NCI-H345 treated with DMSO at 0.1 percent for 48 hours (cell line): ENCODE results near the gene CLNS1A.
"Not testable (repeated sequence)": the region's sequence is repeated elsewhere in the genome, so short reads cannot be mapped to it uniquely, and the experiment has no call there.

ENCODE experiments used
- DNase-seq: peaks from one replicate; lab custom pipeline; 2025; ENCODE audit not compliant: unreplicated experiment; lab: John Stamatoyannopoulos, UW

Gene CLNS1A, protein sequence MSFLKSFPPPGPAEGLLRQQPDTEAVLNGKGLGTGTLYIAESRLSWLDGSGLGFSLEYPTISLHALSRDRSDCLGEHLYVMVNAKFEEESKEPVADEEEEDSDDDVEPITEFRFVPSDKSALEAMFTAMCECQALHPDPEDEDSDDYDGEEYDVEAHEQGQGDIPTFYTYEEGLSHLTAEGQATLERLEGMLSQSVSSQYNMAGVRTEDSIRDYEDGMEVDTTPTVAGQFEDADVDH

DNA sequence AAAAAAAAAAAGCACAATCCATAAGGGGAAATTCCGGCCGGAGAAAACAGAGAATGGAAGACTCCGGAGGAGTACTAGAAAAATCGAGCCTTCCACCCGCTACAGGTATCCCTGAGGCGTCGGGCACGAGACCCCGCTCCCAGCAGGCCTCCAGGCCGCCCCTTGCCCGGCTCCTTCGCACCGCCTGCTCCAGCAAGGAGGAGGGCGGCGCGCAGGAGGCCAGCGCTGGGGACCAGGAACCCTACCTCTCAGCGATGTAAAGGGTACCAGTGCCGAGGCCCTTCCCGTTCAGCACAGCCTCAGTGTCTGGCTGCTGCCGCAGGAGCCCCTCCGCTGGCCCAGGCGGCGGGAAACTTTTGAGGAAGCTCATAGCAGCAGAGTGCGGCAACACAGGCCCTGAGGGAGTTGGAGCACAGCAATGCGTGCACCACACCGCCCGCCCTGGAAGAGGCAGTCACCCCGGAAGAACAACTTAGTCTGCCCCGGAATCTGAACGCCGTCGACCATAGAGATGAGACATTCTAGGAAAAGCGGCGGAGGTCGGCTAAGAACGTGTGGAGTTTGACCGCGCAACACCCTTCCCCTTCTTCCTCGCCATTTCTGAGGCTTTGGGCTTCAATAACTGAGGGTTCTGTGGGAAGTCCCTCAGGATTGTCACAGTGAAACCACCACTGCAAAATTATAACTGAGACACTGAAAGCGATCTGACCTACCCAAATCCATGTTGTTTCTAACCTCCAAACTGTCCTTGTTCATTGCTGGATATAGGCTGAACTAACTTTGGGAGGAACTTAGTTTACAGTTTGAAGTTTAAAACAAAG lies at the start of gene CLNS1A:
TSS of gene CLNS1A (minus strand) at position 450 of the 821 bp plus-strand sequence. CDS start at position 370, 80 bp downstream.
- DNase-seq: peak; percentile 75

DNA sequence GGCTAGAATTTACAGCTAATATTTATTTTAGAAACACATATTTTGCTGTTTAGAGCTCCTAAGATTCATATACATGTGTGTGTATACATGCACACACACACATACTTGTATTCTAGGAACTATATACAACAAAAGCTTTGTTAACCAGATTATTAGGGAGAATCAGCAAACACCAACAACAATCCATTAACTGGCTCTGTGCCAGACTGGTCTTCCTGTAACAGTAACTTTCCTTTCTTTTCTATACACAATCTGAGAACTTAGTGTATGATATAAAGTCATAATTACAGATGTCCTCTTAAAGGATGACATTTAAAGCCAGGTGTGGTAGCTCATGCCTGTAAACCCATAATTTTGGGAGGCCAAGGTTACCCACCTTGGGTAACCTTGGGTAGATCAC lies 49.5 kb upstream of the CLNS1A start:
- DNase-seq: no peak

DNA sequence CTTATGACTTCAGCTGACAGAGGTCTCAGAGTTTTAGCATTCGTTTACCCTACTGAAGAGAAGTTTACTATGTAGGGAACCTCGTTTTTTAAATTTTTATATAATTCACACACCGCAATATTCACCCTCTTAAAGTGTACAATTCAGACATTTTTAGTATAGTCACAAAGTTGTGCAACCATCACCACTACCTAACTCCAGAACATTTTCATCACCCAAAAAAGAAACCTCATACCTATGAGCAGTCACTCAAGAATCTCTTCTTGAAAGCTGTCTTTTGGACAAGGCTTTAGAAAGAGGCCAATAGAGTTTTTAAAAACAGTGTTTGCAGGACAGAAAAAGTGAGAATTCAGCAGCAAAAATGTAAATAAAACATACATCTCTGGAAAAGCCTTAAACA lies 39.5 kb upstream of the CLNS1A start:
- DNase-seq: no peak

DNA sequence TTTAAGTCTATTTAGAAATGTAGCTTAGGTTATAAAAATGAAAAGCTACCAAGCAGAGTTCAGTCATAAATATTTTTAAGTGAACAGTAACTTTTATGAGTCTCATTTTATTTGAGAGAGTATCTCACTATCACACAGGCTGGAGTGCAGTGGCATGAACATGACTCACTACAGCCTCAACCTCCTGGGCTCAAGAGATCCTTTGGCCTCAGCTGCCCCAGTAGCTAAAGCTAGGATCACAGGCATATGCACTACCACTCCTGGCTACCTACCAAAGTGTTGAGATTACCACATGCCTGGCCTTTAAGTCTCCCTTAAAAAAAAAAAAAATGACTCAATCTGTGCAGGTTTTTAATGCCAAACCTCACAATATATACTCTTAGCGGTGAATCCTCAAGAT lies 34.7 kb upstream of the CLNS1A start:
- DNase-seq: no peak

DNA sequence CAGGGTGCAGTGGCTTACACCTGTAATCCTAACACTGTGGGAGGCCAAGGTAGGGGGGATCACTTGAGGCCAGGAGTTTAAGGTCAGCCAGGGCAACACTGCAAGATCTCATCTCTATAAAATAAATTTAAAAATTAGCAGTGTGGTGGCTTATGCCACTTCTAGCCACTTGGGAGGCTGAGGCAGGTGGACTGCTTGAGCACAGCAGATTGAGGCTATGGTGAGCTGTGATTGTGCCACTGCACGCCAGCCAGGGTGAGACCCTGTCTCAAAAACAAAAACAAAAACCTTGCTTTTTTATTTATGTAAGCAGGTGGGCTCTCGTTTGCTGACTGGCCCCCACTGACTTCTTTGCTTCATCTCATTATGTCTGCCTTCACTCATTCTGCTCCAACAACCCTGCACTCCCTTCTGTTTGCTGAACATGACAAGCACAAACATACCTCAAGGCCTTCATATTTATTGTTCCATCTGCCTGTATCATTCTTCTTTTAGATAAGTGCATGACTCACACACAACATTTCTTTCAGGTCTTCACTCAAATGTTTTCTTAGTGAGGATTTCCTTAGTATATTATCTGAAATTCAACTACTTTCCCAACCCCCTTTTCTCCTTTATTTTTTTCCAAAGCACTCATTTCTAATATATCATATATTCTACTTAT lies 32.4 kb upstream of the CLNS1A start:
- no peak for DNase-seq

DNA sequence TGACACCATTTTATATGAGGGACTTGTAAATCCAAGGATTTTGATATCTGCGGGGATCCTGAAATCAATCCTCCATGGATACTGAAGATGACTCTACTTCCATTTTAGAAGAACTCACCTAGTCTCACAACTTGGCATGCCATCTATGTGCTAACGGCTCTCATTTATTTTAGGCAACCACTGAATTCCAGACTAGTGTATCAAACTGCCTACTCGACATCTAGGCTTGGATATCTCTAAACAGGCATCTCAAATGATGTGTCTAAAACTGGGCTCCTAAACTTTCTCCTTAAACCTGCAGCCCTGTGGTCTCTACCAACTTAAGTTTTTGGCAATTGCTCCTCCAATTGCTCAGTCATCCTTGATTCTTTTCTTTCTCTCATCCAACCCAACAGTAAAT lies 31.2 kb upstream of the CLNS1A start:
- no peak for DNase-seq

DNA sequence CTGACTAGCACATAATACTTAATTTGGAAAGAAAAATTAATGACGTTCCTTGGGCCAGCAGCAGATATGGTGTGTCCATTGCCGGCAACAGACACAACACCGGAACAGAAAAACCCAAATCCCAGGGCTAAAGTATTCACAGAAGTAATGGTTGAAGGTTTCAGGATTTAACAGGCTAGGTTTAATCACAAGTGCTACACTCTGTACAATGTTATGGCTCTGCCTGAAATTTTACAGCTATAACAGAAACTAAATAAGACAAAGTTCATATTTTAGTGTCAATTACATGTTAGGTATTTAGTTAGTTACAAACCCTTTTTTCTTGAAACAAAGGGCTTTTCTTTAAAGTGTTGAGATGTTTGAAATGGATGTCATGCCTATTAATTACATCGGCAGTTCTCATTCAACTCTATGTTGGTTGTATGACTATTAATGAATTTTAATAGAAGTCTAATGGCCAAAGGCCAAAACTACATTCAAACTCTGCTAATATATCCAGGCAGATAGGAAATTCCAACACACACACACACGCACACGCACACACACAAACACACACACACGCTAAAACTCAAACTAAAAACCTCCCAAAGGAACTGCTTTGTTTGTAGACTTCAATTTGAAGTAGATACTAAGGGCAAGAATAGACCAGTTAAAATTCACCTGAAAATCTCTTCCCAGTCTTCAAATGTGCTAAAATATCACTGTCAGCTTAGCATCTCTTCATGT lies 27.8 kb upstream of the CLNS1A start:
- DNase-seq: no peak

DNA sequence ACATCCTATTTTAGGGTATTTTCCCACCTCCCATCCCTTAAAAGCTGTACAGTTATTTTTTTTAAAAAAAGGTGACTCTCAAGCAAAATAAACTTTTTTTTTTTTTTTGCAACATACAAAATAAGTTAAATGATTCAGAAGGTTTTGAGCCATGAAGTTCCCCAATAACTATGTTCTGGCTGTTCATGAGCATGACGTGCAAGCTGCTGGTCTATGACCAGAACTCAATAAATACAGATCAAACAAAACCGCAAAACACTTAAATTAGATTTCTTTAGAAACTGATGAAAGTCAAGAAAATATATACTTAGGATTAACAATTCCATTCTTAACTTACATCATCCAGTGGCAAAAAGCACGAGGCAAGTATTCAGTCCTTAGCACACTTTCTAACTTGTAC lies 24.1 kb upstream of the CLNS1A start:
- no peak for DNase-seq

DNA sequence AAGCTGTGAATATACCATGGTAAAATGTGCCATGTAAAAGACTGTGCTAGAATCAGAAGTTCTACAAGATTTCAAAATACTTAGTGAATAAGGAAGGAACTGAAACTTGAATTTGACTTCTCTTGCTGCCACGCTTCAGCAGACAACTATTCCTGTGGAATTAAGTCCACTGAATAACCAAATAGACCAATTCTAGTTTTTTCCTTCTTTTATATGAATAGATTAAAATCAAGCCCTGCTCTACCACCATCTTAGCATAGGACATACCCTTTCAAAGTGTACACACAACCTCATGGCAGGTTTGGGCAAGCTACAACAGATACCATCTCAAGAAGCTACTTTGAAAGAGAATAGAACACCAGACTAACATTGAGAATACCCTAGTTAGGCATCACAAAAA lies 23.4 kb upstream of the CLNS1A start:
- no peak for DNase-seq

DNA sequence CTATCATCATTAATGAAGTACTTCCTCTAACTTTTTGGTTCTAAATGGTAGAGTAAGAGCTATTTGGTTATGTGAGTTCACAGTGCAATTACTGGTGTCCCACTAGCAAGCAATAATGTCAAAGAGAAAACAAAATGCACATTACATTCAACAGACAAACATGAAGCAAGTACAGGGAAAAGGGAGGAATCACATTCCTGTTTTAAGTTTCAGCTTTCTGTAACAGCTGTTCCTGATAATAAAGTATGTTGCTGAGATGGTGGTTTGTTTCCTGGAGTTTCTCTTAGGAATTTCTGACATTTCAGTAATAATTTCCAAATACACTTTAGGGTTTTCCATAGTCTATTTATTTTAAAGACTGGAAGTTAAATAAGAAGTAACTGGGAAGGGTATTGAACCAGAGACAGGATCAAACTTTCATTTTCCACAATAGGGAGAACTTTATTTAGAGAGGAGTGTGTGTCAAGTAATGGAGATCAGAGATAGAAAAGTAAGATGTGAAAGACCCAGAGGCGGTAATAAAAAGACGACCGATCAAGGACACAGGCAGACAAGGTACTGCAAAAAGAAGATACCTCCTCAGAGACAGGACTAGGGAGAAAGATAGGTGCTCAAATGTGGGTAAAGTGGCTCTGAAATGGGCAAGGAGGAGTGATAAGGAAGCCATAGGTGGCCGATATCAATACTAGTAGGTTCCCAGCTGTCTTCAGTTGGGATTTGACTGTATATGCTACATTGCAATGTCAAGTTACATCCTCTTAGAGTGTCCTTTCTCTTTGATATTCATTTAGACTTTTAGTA lies 20.8 kb upstream of the CLNS1A start:
- no peak for DNase-seq

DNA sequence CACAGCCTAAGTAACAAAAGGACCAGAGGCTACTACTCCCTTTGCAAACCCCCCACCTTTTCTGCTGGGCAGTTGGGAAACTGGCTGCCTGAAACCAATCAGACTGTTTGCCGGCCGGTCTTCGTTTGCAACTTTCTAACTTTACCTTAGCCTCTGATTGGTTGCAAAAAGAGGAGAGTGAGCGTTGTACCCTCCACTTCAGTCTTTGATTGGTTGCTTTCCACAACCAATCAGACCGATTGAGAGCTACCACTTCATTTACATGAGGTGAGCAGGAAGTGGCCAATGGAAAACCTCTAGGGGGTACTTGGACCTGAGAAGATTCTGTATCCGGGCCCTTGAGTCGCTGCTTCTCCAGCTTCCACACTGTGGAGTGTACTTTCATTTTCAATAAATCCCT lies 18.8 kb upstream of the CLNS1A start:
- no peak for DNase-seq

DNA sequence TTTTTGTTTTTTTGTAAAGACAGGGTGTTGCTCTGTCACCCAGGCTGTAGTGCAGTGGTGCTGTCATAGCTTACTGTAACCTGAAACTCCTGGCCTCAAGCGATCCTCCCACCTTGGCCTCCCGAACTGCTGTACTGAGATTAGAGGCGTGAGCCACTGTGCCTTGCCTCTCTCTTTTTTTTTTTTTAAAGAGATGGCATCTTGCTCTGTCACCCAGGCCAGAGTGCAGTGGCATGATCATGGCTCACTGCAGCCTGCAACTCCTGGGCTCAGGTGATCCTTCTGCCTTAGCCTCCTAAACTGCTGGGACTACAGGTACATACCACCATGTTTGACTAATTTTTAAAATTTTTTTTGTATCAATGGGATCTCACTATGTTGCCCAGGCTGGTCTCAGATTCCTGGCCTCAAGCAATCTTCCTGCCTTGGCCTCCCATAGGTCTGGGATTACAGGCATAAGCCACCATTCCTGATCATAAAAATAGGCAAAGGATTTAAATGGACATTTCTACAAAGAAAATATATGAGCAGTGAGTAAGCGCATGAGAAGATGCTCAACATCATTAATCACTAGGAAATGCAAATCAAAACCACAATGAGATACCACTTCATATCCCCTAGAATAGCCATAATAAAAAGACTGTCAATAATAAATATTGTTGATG lies 17.3 kb upstream of the CLNS1A start:
- no peak for DNase-seq

DNA sequence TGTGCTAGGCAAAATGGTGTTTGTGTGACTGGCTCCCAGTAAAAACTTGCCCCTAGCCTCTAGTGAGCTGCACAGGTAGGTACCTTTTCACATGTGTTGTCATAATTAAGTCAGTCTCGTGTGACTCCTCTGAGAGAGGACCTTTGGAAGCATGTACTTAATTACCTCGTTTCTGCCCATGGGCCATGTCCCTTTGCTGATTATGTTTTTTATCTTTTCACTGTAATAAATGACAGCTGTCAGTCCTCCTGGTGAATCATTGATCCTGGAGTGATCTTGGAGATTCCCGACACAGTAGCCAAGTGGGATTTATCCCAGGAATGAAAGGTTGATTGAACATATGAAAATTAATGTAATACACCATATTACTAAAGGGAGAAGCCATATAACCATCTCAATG lies 12.5 kb upstream of the CLNS1A start:
- no peak for DNase-seq

DNA sequence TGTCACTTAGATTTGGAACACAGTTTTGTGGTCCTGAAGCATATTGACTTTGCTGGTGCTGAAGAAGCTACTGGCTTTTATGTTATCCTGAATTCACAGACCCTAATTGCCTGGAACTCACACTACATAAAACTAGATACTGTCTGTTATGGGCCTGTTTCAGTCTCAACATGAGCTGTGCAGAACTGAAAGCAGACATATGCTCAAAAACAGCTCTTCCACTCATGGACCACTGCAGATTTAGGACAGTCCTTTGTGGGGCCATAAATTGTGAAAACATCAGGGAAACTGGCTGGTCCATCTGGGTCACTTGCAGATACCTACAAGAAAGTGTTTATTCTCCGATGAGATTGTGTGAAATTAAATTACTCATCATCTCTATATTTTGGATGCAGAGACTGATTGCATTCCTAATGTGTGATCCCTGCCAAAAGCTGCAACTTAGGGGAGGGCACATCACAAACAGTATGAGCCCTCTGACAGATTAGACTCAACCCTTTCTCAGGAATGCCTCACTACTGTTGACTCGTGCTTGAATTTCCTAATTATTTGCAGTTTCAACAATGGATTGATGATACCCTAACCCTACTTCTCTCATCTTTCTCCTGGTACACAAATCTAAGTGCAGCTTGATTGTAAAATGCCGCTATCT lies 10.2 kb upstream of the CLNS1A start:
- no peak for DNase-seq

DNA sequence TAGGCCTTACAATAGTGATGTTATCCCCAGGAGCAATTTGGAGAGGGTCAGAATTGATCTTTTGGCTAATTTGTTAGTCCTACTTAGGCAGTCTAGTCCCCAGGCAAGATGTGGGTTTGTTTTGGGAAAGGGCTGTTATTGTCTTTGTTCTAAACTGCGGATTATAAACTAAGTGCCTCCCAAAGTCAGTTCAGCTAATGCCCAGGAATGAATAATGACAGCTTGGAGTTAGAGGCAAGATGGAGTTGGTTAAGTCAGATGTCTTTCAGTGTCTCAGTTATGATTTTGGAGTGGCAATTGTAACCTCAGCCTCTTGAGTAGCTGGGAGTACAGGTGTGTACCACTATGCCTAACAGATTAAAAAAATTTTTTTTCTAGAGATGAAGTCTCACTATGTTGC lies 7.3 kb upstream of the CLNS1A start:
- no peak for DNase-seq

DNA sequence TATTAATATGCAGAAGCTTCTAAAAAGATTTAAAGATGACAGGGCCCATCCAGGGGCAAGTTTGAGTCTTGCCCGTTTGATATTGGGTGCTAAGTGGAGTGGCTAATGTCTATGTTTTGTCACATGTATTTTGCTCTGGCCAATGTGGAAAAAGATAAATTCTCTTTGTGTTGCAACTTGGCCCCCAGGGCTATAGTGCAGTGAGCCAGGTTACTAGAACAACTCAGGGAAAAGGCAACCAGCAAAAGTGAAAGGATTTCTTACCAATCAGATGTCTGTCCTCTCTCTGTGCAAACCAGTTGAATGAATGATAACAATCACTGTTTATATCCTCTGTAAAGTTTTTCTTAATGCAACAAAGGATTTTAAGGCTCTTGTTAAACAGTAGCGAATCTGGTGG lies 4.6 kb upstream of the CLNS1A start:
- DNase-seq: no peak

DNA sequence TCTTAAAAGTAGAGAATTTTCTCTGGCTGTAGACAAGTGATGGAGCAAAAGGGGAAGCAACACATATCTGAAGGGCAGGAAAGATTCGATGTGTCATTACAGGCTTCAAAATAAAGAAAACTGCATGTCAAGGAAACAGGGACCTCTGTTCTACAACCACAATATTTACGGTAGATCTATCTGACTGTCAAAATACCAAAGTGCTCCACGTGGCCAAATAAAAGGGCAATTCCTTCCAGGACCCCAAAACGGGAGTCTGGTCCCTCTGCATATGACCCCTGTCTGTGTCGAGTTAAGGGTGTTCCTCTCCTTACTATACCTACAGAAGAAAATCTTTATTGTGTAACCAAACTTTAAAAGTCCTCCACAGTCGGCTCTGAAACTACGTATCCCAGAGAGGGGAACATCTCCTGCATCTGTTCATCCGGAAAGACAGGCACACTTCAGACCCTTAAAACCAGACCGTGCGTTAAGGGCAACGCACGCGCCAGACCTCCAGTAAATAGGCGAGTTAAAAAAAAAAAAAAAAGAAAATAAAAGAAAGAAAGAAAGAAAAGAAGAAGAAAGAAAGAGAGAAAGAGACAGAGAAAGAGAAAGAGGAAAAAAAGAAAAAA lies 756 bp downstream of the CLNS1A start:
- DNase-seq: no peak

DNA sequence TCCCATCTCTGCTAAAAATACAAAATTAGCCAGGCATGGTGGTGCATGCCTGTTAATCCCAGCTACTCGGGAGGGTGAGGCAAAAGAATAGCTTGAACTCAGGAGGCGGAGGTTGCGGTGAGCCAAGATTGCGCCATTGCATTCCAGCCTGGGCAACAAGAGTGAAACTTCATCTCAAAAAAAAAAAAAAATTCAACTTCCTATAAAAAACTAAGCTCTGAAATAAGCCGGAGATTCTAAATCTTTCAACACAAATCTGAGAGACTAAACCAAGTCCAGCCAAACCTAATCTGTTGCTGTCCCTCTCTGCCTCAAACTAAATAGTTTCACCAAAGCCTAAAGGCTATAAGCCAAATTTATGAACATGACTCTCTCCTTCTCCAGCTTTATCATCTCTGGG lies 3.7 kb downstream of the CLNS1A start:
- DNase-seq: not testable (repeated sequence)

DNA sequence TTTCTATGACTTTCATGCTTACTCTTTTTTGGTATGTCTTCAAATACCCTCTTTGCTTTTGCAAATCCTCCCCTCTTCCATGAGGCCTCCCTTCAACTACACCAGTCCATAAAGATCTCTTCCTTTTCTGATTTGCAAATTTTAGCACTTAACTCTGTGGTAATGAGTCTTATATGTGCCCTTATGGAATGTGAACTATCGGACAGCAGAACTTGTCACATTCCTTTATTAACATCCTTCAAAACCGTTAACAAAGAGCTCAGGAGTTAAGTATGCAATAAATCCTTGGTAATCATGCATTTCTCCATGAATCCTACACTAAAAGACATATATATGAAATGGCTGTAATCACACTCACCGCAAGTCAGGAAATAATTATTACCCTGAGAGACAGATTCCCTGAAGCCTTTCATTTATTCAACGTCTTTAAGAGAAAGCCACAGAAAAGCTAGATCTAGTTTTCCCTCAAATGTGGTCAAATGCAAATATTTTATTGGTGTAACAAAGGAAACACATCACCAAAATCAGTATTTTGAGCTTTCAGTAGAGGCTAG lies 7.4 kb downstream of the CLNS1A start:
- DNase-seq: no peak
